HUES6 (cell line): ENCODE measurements around the gene FPR3.

Experiments used
- H3K27ac ChIP-seq: 2 replicates; pipeline ENCODE4 v1.7.0; 2013; ENCODE audit warnings: low read depth, mild to moderate bottlenecking, low read length, inconsistent platforms
- H3K27me3 ChIP-seq: 2 replicates; pipeline ENCODE4 v1.6.1; 2013; ENCODE audit warnings: low read length; ENCODE audit not compliant: control insufficient read depth, insufficient read depth
- H3K36me3 ChIP-seq: 2 replicates; pipeline ENCODE4 v1.6.1; 2013; ENCODE audit warnings: low read length; ENCODE audit not compliant: control insufficient read depth, insufficient read depth
- H3K4me1 ChIP-seq: 2 replicates; pipeline ENCODE4 v1.6.1; 2013; ENCODE audit warnings: low read length; ENCODE audit not compliant: control insufficient read depth, insufficient read depth
- H3K4me3 ChIP-seq: 2 replicates; pipeline ENCODE4 v1.5.1; 2013; ENCODE audit warnings: low read depth, low read length
- H3K9ac ChIP-seq: one replicate; pipeline ENCODE4 v1.6.1; 2013; ENCODE audit warnings: mild to moderate bottlenecking, low read length
- H3K9me3 ChIP-seq: 2 replicates; pipeline ENCODE4 v1.6.1; 2013; ENCODE audit warnings: low read depth, low read length; ENCODE audit not compliant: control insufficient read depth, insufficient read depth

Gene FPR3

DNA sequence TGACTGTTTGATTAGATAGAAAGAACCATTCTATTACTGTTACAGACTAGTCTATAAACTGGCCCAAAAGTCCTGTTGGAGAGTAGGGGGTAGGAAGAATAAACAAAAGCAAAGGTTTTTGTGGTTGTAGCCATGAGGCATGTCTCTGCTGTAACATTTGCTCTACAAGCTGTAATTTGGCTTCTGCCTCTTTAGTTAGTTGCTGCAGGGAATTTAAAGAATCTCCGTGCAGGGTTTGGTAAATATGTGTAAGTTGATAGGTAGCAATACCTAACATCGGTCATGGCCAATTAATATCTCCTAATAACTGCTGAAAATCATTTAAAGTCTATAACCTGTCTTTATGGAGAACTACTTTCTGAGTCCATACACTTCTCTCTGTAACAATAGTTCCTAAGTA, 13.0 kb downstream of the FPR3 start:
- Histone ChIP-seq H3K9ac (peak overlapping the region; percentile 66), H3K27ac (peak overlapping the region; percentile 95; the same call in 1 of the 2 replicates), H3K4me3 (no peak overlapping the region), H3K27me3 (no peaks in the 10 kb centered on the region), H3K4me1 (peaks cover 19% of the 10 kb centered on the region; the same call in 1 of the 2 replicates), H3K36me3 (no peaks in the 10 kb centered on the region), H3K9me3 (peaks cover 45% of the 10 kb centered on the region)

DNA sequence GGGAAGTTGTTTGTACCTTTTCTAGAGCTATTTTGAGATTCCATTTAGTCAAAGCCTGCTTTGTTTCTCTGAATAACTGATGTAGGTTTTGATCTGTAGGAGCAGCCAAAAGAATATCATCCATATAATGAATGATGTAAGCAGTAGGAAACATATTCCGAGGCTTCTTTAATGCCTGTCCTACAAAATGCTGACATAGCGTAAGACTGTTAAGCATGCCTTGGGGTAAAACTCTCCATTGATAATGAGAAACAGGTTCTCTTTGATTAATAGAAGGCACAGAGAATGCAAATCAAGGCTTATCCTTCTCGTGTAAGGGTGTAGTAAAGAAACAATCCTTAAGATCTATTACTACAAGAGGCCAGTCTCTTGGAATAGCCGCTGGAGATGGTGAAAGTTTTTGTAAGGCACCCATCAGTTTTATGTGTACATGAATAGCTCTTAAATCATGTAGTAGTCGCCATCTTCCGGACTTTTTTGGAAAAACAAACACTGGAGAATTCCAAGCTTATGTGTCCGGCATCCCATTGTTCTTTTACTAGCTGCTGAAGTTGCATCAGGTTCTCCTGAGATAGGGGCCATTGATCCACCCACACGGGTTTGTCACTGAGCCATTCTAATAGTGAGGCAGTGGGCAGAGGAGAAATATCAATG, 13.5 kb downstream of the FPR3 start:
- no peaks in the 10 kb centered on the region for H3K36me3 ChIP-seq
- H3K27ac ChIP-seq = peak overlapping the region; percentile 95; the same call in 1 of the 2 replicates
- peak overlapping the region; percentile 66 for H3K9ac ChIP-seq
- no peak overlapping the region for H3K4me3 ChIP-seq
- peaks cover 19% of the 10 kb centered on the region; the same call in 1 of the 2 replicates for H3K4me1 ChIP-seq
- H3K27me3 ChIP-seq = no peaks in the 10 kb centered on the region
- peaks cover 47% of the 10 kb centered on the region for H3K9me3 ChIP-seq

DNA sequence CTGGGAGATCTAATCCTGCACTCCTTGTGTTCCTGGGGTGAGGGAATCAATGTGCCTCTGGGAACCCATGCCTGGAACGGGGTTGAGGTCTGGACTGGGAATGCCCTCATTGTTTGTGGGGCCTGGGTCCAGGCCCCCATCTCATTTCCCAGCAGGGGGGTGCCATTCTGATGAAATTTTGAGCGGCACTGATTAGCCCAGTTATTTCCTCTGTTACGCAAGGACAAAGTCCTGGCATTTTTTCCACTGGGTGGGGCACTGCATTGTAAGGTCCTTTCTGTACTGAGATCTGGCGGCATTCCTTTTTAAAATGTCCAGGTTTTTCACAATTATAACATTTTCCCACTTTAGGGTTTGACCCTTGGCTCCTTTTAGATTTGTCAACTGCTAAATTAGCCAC, 14.8 kb downstream of the FPR3 start:
- no peak overlapping the region for H3K4me3 ChIP-seq
- H3K36me3 ChIP-seq = no peaks in the 10 kb centered on the region
- peak overlapping the region; percentile 11 for H3K9ac ChIP-seq
- no peaks in the 10 kb centered on the region for H3K27me3 ChIP-seq
- H3K4me1 ChIP-seq = peaks cover 19% of the 10 kb centered on the region; the same call in 1 of the 2 replicates
- peak overlapping the region; percentile 5; the same call in 1 of the 2 replicates for H3K27ac ChIP-seq
- peaks cover 47% of the 10 kb centered on the region for H3K9me3 ChIP-seq

DNA sequence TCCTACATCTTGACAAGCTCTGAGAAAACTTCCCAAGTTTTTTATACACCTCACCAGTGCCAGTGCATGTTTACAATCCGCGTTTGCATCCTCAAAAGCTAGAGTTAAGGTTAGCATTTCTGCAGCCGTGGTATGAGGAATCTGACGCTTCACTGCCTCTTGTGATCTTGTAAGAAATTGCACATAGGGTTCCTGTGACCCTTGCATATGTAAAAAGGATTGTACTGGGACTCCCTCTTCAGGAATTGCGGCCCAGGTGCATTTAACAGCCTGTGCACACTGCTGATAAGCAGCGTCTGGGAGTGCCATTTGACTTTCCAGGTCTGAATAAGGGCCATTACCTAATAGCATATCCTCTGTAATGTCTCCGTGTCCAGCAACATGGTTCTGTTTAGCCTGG, 15.3 kb downstream of the FPR3 start:
- H3K36me3 ChIP-seq = no peaks in the 10 kb centered on the region
- peaks cover 19% of the 10 kb centered on the region; the same call in 1 of the 2 replicates for H3K4me1 ChIP-seq
- H3K9me3 ChIP-seq = peaks cover 50% of the 10 kb centered on the region
- no peaks in the 10 kb centered on the region for H3K27me3 ChIP-seq
- H3K9ac ChIP-seq = no peak overlapping the region
- H3K4me3 ChIP-seq = no peak overlapping the region
- H3K27ac ChIP-seq = no peak overlapping the region

DNA sequence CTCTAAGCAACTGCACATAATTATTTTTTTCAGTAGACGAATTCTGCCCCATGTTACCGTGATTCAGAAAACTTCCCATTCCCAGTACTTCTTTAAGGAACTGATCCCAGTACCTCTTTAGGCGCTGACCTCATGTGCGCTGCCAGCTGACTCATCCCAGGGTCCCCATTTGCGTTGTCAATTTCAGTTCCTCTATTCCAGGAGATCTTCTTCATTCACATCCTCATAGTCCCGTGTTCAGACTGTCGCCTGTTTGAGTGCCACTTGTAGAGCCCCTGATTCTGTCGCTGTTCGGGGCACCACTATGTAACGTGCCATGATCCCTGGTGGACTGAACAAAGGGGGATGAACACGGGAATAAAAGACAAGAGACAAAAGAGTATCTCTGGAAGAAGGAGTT, 16.4 kb downstream of the FPR3 start:
- no peaks in the 10 kb centered on the region for H3K27me3 ChIP-seq
- no peak overlapping the region for H3K4me3 ChIP-seq
- no peaks in the 10 kb centered on the region for H3K36me3 ChIP-seq
- H3K4me1 ChIP-seq = peaks cover 19% of the 10 kb centered on the region; the same call in 1 of the 2 replicates
- H3K9ac ChIP-seq = no peak overlapping the region
- no peak overlapping the region for H3K27ac ChIP-seq
- peaks cover 45% of the 10 kb centered on the region for H3K9me3 ChIP-seq

DNA sequence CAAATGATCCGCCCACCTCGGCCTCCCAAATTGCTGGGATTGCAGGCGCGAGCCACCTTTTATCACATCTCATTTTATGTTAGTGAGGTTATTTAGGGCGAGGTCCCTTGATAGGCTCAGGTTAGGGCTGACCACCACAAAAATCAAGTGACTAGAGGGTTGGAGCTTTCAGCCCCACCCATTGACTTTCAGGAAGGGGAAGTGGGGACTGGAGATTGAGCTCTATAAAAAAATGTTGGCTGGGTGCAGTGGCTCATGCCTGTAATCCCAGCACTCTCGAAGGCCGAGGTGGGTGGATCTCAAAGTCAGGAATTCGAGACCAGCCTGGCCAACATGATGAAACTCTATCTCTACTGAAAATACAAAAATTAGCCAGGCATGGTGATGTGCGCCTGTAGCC, 20.1 kb downstream of the FPR3 start:
- Histone ChIP-seq H3K27me3 (no peaks in the 10 kb centered on the region), H3K4me1 (no peaks in the 10 kb centered on the region; the same call in 1 of the 2 replicates), H3K36me3 (no peaks in the 10 kb centered on the region), H3K4me3 (no peak overlapping the region), H3K27ac (no peak overlapping the region), H3K9me3 (peaks cover 22% of the 10 kb centered on the region), H3K9ac (no peak overlapping the region)

DNA sequence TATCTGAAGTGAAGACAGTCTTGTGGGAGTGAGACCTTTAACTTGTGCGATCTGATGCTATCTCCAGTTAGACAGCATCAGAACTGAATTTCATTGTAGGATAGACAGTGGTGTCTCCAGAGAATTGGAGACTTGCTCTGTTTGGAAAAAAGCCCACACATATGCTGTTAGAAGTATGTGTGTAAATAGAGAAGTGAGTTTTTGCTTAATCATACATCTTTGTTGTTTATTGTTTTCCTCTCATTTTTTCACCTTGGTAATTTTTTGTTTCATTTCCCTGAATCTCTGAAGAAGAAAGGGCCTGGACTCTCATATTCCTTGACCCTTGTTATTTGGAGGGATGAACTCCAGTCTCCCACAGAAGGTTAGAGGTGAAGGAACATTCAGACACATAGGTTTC, 21.8 kb downstream of the FPR3 start:
- no peaks in the 10 kb centered on the region for H3K36me3 ChIP-seq

DNA sequence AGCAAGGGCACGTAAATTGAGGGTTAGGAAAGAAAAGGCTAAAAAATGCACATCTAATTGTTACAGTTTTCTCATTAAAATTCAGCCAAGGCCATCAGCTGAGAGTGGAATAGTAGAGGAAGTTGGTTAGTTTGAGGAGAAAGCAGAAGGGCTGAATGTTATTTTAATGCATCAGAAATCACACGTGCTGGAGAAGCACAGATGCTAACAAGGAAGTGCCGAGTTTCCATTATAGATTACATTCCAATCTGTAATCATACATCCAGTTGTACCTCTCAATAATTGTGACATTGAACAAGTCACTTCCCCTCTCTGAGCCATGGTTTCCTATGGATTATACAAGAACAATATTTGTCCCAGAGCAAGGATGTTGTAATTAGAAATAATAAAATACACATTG, 25.1 kb downstream of the FPR3 start:
- Histone ChIP-seq H3K9me3 (peaks cover 33% of the 10 kb centered on the region), H3K4me1 (no peaks in the 10 kb centered on the region), H3K27ac (no peak overlapping the region)

More for the DNA sequence above, 21.8 kb downstream of the FPR3 start:
- Histone ChIP-seq H3K9me3 (peaks cover 14% of the 10 kb centered on the region), H3K4me3 (no peak overlapping the region), H3K4me1 (no peaks in the 10 kb centered on the region), H3K9ac (no peak overlapping the region), H3K27me3 (no peaks in the 10 kb centered on the region), H3K27ac (no peak overlapping the region)

DNA sequence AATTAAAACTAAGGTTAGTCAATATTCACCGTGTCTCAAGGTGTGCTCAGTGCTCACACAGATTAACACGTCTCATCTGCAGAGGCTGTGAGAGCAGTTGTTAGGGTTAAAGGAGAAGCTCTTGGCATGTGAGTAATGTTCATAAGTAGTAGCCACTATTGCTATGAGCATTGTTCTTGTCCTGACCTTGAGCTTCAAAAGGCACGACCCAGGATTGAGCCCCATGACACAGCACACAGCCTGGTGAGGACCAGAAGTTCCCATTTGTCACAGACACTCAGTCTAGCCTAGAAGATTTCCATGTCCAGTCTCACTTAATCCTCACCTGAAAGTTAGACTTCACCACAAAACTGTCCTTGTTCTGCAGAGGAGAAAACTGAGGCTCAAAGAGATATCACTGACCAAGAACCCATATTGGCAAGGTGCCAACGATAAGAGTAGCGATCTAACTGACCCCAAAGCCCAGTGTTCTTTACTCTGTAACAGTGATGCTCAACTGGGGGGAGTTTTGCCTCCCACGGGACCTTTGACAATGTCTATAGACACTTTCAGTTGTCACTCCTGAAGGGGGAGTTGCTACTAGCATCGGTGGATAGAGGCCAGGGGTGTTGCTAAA, 26.0 kb downstream of the FPR3 start:
- H3K4me1 ChIP-seq = no peaks in the 10 kb centered on the region
- peaks cover 38% of the 10 kb centered on the region for H3K9me3 ChIP-seq
- no peak overlapping the region for H3K27ac ChIP-seq
- H3K4me3 ChIP-seq = no peak overlapping the region
- H3K27me3 ChIP-seq = no peaks in the 10 kb centered on the region
- no peak overlapping the region for H3K9ac ChIP-seq
- H3K36me3 ChIP-seq = no peaks in the 10 kb centered on the region

More for the DNA sequence above, 25.1 kb downstream of the FPR3 start:
- H3K36me3 ChIP-seq = no peaks in the 10 kb centered on the region
- no peak overlapping the region for H3K4me3 ChIP-seq
- no peaks in the 10 kb centered on the region for H3K27me3 ChIP-seq
- H3K9ac ChIP-seq = no peak overlapping the region

DNA sequence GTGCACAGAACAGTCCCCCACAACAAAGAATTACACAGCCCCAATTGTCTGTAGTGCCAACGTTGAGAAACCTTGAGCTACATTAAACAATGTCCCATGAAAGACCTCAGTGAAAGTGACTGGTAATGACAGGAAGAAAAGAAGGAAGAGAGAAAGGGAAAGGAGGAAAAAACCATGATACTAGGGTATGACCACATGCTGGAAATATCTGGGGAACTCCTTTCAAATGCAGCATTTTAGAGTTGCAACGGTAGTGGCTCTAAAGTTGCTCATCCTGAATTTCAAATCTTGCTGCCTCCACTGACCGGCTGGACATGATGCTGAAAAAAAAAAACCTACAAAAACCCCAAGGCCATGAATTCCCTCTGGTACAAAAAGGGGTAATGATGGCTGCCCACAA, 26.5 kb downstream of the FPR3 start:
- Histone ChIP-seq H3K27me3 (no peaks in the 10 kb centered on the region), H3K9me3 (peaks cover 38% of the 10 kb centered on the region), H3K9ac (no peak overlapping the region)

DNA sequence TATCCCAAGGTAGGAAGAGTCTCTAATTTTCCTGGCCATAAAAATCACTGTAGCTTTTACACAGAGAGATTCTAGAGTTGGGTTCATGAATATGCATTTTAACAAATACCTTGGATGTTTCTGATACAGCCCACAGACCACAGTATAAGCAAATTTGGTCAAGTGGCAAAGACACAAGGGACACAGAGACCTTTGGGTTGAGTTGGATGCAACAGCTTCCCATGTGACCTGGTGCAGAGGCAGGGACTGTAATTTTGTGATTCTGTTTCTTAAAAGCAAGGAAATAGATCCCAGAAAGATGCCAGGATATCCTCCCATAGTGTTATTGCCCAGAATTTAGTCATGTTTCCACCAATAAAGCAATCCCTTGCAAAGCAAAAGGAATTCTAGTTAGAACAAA, 27.0 kb downstream of the FPR3 start:
- H3K9ac ChIP-seq = no peak overlapping the region
- peaks cover 42% of the 10 kb centered on the region for H3K9me3 ChIP-seq
- no peaks in the 10 kb centered on the region for H3K27me3 ChIP-seq
- H3K36me3 ChIP-seq = no peaks in the 10 kb centered on the region
- H3K4me3 ChIP-seq = no peak overlapping the region
- H3K4me1 ChIP-seq = no peaks in the 10 kb centered on the region
- no peak overlapping the region for H3K27ac ChIP-seq

More for the DNA sequence above, 26.5 kb downstream of the FPR3 start:
- Histone ChIP-seq H3K4me3 (no peak overlapping the region), H3K27ac (no peak overlapping the region), H3K4me1 (no peaks in the 10 kb centered on the region), H3K36me3 (no peaks in the 10 kb centered on the region)
